HG03039 (cell line): ENCODE results near the gene NOX4.
"Not testable (repeated sequence)": the region's sequence is repeated elsewhere in the genome, so short reads cannot be mapped to it uniquely, and the experiment has no call there.

Experiments
- ATAC-seq: cut with Tn5 transposase; IDR thresholded peaks from one replicate; pipeline ENCODE4 v1.9.1; 2021; ENCODE audit warnings: mild to moderate bottlenecking, moderate library complexity; ENCODE audit not compliant: unreplicated experiment

Gene NOX4

DNA sequence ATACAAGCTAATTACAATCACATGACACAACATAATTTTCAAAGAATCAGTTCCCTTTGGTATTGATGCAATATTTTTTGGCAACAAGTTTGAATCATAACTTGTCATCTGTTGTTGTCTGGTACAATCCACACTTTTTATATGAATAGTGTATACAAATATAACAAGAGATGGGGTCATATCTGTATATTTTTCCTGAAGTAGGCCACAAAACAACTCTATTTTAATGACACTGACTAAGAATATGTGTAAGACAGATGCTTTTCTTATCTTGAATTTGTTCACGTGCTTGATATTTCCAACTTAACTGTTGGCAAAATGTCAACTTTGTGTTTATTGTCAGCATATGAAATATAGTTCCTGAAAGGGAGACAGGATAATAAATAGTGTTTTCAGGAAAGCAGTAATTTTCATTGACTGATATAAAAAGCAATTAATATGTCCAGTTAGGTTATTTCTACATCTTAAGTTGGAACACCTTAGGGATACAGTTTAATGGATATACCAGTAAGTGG is 27.9 kb downstream of the NOX4 start:
- no peak for ATAC-seq

DNA sequence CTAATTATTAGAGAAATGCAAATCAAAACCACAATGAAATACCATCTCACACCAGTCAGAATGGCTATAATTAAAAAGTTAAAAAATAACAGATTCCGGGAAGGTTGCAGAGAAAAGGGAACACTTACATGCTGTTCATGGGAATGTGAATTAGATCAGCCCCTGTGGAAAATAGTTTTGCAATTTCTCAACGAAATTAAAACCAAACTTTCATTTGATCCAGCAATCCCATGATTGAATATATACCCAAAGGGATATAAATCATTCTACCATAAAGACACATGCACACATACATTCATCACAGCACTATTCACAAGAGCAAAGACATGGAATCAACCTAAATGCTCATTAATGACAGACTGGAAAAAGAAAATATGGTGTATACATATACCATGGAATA is 32.5 kb downstream of the NOX4 start:
- no peak for ATAC-seq

- ATAC-seq, result no peak
These were observed 34.0 kb downstream of the NOX4 start for GRCh38 chr11:89457190-89457589.

- no peak for ATAC-seq
These were observed 34.5 kb downstream of the NOX4 start for GRCh38 chr11:89456681-89457080.

- no peak for ATAC-seq
These were observed 38.4 kb downstream of the NOX4 start for GRCh38 chr11:89452780-89453179.

DNA sequence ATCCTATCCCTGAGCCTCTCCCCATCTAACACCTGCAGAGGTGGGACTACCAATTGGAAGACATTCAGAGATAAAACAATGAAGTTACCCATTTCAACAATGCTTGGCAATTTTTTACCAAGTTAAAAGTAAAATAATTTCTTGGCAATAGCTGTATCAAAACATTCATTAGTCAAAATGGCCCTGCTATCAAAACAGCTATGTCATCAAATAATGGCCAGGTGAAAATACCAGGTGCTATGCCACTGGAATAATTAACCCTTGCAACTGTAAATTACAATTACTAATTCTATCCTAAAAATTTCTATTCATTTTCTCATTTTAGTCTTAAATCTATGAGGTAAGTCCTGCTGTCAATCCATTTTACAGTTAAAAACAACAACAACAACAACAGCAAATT is 43.3 kb downstream of the NOX4 start:
- ATAC-seq, result no peak

DNA sequence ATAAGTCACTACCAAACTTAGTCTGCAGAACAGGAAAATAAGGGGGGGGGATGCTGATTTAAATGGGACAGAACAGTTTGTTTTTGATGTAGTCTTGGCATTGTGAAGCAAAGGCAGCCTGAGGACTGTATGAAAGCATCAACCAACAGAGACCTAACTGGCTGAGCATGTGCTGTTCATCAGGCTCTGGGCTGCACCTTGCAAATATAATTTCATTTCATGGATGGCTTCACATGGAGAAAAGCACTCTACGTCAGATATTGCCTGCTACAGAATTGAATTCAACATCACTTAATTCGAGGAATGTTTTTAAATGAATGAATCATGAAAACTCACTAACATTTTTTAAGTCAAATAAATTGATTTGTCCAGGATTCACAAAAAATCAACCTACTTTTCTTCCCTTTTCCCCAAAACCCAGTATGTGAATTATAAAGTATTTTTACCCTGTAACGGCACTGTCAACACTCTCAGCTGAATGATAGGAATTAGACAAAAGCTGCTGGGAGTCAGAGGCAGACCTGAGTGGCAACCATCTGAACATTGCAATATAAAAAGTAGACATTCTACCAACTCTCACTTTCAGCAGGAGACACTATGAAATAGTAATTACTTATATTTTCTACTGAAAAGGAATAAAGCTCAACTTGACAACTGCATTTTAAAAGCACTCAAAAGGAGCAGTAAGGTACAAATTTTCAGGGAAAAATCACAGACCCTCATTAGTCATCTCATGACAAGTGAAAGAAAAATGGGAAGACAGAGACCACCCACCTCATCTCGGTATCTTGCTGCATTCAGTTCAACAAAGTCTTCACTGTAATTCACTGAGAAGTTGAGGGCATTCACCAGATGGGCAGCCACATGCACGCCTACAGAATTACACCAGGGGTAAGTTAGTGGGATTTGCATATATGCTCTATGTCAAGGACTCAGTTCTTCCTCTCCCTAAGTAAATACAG is 47.5 kb downstream of the NOX4 start:
- ATAC-seq, result no peak

- ATAC-seq, result no peak
These were observed 48.4 kb downstream of the NOX4 start for GRCh38 chr11:89442801-89443200.

- ATAC-seq, result no peak
These were observed 49.6 kb downstream of the NOX4 start for GRCh38 chr11:89441606-89442005.

DNA sequence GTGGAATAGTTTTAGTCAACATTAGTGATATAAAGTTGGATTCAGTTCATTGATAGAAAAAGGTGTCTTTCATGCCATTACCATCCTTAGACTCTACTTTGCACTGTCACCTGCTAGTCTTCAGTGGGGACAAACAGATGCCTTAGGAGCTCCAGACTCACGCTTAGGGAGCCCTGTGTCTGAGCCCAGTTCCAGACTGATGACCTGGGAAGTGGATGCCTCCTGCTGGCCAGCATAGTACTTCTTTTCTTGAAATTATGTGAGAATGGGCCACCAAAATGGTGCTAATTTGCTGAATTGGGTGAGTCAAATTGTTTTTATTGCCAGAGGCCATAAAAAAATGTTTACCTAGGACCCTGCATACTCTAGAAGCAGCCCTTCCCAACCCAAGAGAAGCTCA is 53.9 kb downstream of the NOX4 start:
- no peak for ATAC-seq

- no peak for ATAC-seq
These were observed 55.1 kb downstream of the NOX4 start for GRCh38 chr11:89436071-89436470.

- no peak for ATAC-seq
These were observed 57.9 kb downstream of the NOX4 start for GRCh38 chr11:89433278-89433677.

- not testable (repeated sequence) for ATAC-seq
These were observed 59.0 kb downstream of the NOX4 start for GRCh38 chr11:89432182-89432581.

- not testable (repeated sequence) for ATAC-seq
These were observed 64.7 kb downstream of the NOX4 start for GRCh38 chr11:89426501-89426900.

DNA sequence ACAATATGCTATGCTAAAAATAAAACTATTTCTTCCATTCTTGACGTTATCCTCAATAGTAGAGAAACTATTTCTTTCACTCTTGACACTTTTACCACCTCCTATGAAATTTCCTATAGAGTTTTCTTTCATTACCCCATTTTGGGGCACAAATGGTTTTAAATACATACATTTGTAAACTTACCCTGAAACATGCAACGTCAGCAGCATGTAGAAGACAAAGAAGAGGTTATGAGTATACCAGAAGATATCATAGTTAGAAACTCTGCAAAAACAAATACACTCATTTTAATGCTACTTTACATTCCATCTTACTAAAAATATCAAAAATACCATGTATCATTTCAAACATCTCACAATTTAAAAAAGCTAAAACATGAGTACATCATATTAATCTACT is 69.5 kb downstream of the NOX4 start:
- no peak for ATAC-seq

GRCh38 chr11:89420981-89421380 is 70.2 kb downstream of the NOX4 start:
- no peak for ATAC-seq

GRCh38 chr11:89416961-89417360 is 74.2 kb downstream of the NOX4 start:
- ATAC-seq, result no peak

DNA sequence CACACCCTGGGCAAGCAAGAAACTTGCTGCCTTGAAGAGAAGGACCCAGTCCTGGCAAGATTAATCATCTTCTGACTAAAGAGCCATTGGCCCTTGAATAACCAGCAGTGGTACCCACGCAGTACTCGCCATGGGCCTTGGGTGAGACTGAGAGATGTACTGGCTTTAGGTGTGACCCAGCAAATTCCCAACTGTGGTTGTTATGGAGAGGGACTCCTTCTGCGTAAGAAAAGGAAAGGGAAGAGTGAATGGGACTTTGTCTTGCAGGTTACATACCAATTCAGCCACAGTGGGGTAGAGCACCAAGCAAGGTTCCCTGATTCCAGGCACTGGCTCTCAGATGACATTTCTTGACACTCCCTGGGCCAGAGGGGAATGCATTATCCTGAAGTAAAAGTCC is 80.1 kb downstream of the NOX4 start:
- ATAC-seq, result not testable (repeated sequence)

DNA sequence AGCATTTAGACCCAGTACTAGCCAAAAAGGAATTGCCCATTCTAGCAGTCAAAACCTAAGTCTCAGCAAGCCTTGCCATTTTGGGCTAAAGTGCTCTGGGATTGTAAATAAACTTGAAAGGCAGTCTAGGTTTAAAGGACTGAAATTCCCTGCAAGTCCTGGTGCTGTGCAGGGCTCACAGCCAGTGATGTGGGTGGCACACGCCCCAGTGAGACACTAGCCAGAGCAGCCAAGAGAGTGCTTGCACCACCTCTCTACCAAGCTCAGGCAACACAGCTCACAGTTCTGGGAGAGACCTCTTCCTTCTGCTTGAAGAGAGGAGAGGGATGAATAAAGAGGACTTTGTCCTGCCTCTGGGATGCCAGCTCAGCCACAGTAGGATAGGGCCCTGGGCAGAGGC is 80.5 kb downstream of the NOX4 start:
- not testable (repeated sequence) for ATAC-seq

- not testable (repeated sequence) for ATAC-seq
These were observed 82.7 kb downstream of the NOX4 start for GRCh38 chr11:89408441-89408840.

DNA sequence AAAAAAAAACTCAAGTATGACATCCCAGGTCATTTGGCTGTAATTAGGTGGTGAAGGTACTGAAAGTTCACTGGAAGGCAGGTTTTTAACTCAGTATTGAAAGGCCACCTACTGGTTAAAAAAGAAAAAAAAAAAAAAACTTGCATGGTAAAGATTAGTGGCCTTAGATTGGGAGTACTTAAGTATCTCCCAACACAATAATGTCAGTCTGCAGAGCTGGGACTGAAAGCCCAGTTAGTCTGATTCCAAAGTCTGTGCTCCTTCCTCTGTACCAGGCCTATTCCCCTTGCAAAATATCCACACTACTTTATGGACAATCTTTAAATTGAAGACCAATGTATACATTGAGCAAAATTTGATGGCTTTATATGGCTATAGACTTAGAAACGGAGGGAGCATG is 85.5 kb downstream of the NOX4 start:
- no peak for ATAC-seq

DNA sequence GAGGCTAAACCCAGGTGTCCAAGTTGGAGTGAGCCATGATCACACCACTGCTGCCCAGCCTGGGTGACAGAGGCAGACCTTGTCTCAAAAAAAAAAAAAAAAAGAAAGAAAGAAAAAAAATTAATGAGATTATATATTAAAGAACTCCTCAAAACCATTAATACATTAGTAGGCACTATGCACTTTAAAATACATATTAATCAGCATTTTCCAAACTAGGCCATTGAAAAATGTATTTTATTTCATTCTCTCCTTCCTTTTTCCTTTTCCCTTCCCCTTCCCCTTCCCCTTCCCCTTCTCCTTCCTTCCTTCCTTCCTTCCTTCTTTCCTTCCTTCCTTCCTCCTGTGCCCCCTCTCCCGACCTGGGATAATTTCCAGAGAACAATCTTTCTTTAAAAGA is 99.5 kb downstream of the NOX4 start:
- not testable (repeated sequence) for ATAC-seq
